ENCODE measurements around the gene EID2B.

EID2B gene

GRCh38 chr19:39518458-39518857 lies 14.2 kb downstream of the EID2B start:
- DNase-seq (ENCODE audit: insufficient read length, low spot score) (no peak), FAIRE-seq (no peak)
- no peak for TF ChIP-seq PAX5 (IDR thresholded peaks at IDR 0.05; ENCODE audit: insufficient read depth, low read length, severe bottlenecking)
- TF ChIP-seq POLR2A (IDR thresholded peaks at IDR 0.05; ENCODE audit: low read depth, low read length): no peak
- TF ChIP-seq POLR2AphosphoS5 (IDR thresholded peaks at IDR 0.05; ENCODE audit: low read depth, low read length): no peak
- no peak for TF ChIP-seq SPI1 (IDR thresholded peaks at IDR 0.05; ENCODE audit: low read depth, low read length)
- no peak for TF ChIP-seq POU2F2 (IDR thresholded peaks at IDR 0.05; ENCODE audit: low read depth, low read length)
- TF ChIP-seq TAF1 (IDR thresholded peaks at IDR 0.05; ENCODE audit: low read depth, low read length): no peak

DNA sequence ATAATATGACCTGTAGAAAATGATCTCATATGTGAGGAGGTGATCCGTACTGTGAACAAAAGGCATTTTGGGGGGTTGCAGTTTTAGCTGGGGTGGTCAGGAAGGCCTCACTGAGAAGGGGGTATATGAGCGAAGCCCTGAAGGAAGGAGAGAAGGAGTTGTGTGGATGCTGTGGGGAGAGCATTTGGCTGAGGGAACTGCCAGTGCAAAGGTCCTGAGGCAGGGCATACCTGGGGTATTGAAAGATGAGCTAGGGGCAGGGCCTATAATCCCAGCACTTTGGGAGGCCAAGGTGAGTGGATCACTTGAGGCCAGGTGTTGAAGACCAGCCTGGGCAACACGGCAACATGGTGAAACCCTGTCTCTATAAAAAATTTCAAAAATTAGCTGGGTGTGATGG lies 15.2 kb downstream of the EID2B start:
- FAIRE-seq (no peak), DNase-seq (ENCODE audit: insufficient read length, low spot score) (no peak)
- TF ChIP-seq POLR2AphosphoS5 (IDR thresholded peaks at IDR 0.05; ENCODE audit: low read depth, low read length) (no peak), POU2F2 (IDR thresholded peaks at IDR 0.05; ENCODE audit: low read depth, low read length) (no peak), SPI1 (IDR thresholded peaks at IDR 0.05; ENCODE audit: low read depth, low read length) (no peak), PAX5 (IDR thresholded peaks at IDR 0.05; ENCODE audit: insufficient read depth, low read length, severe bottlenecking) (no peak), POLR2A (IDR thresholded peaks at IDR 0.05; ENCODE audit: low read depth, low read length) (no peak), TAF1 (IDR thresholded peaks at IDR 0.05; ENCODE audit: low read depth, low read length) (no peak)

DNA sequence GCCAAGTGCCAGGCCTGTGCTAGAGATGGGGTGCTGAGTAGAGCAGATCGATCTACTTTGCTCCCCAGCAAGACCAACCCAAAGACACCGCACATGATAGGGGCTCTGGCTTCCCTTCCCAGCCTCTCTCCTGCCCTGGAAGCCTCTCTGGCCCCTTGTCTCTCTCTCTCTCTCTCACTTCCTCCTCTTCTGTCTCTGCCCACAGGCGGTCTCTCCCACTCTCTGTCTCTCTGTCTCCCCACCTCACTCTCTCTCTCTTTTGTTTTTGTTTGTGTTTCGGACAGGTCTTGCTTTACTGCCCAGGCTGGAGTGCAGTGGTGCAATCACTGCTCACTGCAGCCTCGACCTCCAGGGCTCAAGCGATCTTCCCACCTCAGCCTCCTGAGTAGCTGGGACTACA lies 16.4 kb downstream of the EID2B start:
- FAIRE-seq: no peak
- no peak for DNase-seq (ENCODE audit: insufficient read length, low spot score)
- TF ChIP-seq PAX5 (IDR thresholded peaks at IDR 0.05; ENCODE audit: insufficient read depth, low read length, severe bottlenecking) (no peak), POU2F2 (IDR thresholded peaks at IDR 0.05; ENCODE audit: low read depth, low read length) (no peak), POLR2A (IDR thresholded peaks at IDR 0.05; ENCODE audit: low read depth, low read length) (no peak), SPI1 (IDR thresholded peaks at IDR 0.05; ENCODE audit: low read depth, low read length) (peak; percentile 74), POLR2AphosphoS5 (IDR thresholded peaks at IDR 0.05; ENCODE audit: low read depth, low read length) (no peak), TAF1 (IDR thresholded peaks at IDR 0.05; ENCODE audit: low read depth, low read length) (no peak)

DNA sequence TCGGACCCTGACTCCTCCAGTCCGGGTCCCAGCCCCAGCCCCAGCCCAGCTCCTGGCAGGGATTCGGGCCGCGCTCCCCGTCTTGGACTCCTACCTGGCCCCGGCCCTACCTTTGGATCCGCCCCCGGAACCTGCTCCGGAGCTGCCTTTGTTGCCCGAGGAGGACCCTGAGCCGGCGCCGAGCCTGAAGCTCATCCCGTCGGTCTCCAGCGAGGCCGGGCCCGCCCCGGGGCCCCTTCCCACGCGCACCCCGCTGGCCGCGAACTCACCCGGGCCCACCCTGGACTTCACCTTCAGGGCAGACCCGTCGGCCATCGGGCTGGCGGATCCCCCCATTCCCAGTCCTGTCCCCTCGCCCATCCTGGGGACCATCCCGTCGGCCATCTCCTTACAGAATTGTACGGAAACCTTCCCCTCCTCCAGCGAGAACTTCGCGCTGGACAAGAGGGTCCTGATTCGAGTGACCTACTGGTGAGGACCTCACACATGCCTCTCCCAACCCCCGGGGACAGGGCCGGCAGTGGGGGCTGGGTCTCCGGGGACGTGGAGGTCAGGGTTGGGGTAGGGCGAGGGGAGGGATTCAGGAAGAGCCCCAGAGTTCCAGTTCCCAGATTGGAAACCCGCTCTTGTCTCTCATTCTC lies 17.0 kb downstream of the EID2B start:
- FAIRE-seq (no peak), DNase-seq (ENCODE audit: insufficient read length, low spot score) (no peak)
- TF ChIP-seq POLR2A (IDR thresholded peaks at IDR 0.05; ENCODE audit: low read depth, low read length) (no peak), PAX5 (IDR thresholded peaks at IDR 0.05; ENCODE audit: insufficient read depth, low read length, severe bottlenecking) (no peak), SPI1 (IDR thresholded peaks at IDR 0.05; ENCODE audit: low read depth, low read length) (no peak), POU2F2 (IDR thresholded peaks at IDR 0.05; ENCODE audit: low read depth, low read length) (no peak), POLR2AphosphoS5 (IDR thresholded peaks at IDR 0.05; ENCODE audit: low read depth, low read length) (no peak), TAF1 (IDR thresholded peaks at IDR 0.05; ENCODE audit: low read depth, low read length) (no peak)

- DNase-seq (ENCODE audit: insufficient read length, low spot score) (no peak), FAIRE-seq (peak; percentile 76)
- no peak for TF ChIP-seq PAX5 (IDR thresholded peaks at IDR 0.05; ENCODE audit: insufficient read depth, low read length, severe bottlenecking)
- TF ChIP-seq TAF1 (IDR thresholded peaks at IDR 0.05; ENCODE audit: low read depth, low read length): no peak
- TF ChIP-seq POLR2AphosphoS5 (IDR thresholded peaks at IDR 0.05; ENCODE audit: low read depth, low read length): no peak
- no peak for TF ChIP-seq POU2F2 (IDR thresholded peaks at IDR 0.05; ENCODE audit: low read depth, low read length)
- TF ChIP-seq POLR2A (IDR thresholded peaks at IDR 0.05; ENCODE audit: low read depth, low read length): no peak
- TF ChIP-seq SPI1 (IDR thresholded peaks at IDR 0.05; ENCODE audit: low read depth, low read length): no peak
Measured at GRCh38 chr19:39514840-39515550, 17.7 kb downstream of the EID2B start, which contains the start of gene SELENOV. Gene SELENOV (plus strand): TSS chr19:39515139. CDS start chr19:39515213, 74 bp downstream.

GRCh38 chr19:39512988-39513387 lies 19.7 kb downstream of the EID2B start:
- no peak for TF ChIP-seq TAF1 (IDR thresholded peaks at IDR 0.05; ENCODE audit: low read depth, low read length)
- no peak for TF ChIP-seq PAX5 (IDR thresholded peaks at IDR 0.05; ENCODE audit: insufficient read depth, low read length, severe bottlenecking)
- no peak for TF ChIP-seq SPI1 (IDR thresholded peaks at IDR 0.05; ENCODE audit: low read depth, low read length)
- TF ChIP-seq POLR2A (IDR thresholded peaks at IDR 0.05; ENCODE audit: low read depth, low read length): no peak
- TF ChIP-seq POU2F2 (IDR thresholded peaks at IDR 0.05; ENCODE audit: low read depth, low read length): no peak
- no peak for TF ChIP-seq POLR2AphosphoS5 (IDR thresholded peaks at IDR 0.05; ENCODE audit: low read depth, low read length)
- FAIRE-seq: no peak
- DNase-seq (ENCODE audit: insufficient read length, low spot score): no peak

GRCh38 chr19:39509233-39509632 lies 23.4 kb downstream of the EID2B start:
- FAIRE-seq (no peak), DNase-seq (ENCODE audit: insufficient read length, low spot score) (no peak)
- TF ChIP-seq POLR2A (IDR thresholded peaks at IDR 0.05; ENCODE audit: low read depth, low read length) (no peak), TAF1 (IDR thresholded peaks at IDR 0.05; ENCODE audit: low read depth, low read length) (no peak), POU2F2 (IDR thresholded peaks at IDR 0.05; ENCODE audit: low read depth, low read length) (no peak), PAX5 (IDR thresholded peaks at IDR 0.05; ENCODE audit: insufficient read depth, low read length, severe bottlenecking) (no peak), SPI1 (IDR thresholded peaks at IDR 0.05; ENCODE audit: low read depth, low read length) (no peak), POLR2AphosphoS5 (IDR thresholded peaks at IDR 0.05; ENCODE audit: low read depth, low read length) (no peak)

- FAIRE-seq: no peak
- no peak for TF ChIP-seq PAX5 (IDR thresholded peaks at IDR 0.05; ENCODE audit: insufficient read depth, low read length, severe bottlenecking)
- no peak for TF ChIP-seq POLR2AphosphoS5 (IDR thresholded peaks at IDR 0.05; ENCODE audit: low read depth, low read length)
- no peak for TF ChIP-seq TAF1 (IDR thresholded peaks at IDR 0.05; ENCODE audit: low read depth, low read length)
- TF ChIP-seq SPI1 (IDR thresholded peaks at IDR 0.05; ENCODE audit: low read depth, low read length): no peak
- no peak for TF ChIP-seq POLR2A (IDR thresholded peaks at IDR 0.05; ENCODE audit: low read depth, low read length)
- TF ChIP-seq POU2F2 (IDR thresholded peaks at IDR 0.05; ENCODE audit: low read depth, low read length): no peak
- no peak for DNase-seq (ENCODE audit: insufficient read length, low spot score)
Measured at GRCh38 chr19:39508629-39509028, 24.0 kb downstream of the EID2B start.

GRCh38 chr19:39507715-39508364 lies 24.8 kb downstream of the EID2B start:
- TF ChIP-seq PAX5 (IDR thresholded peaks at IDR 0.05; ENCODE audit: insufficient read depth, low read length, severe bottlenecking): no peak
- TF ChIP-seq TAF1 (IDR thresholded peaks at IDR 0.05; ENCODE audit: low read depth, low read length): no peak
- TF ChIP-seq SPI1 (IDR thresholded peaks at IDR 0.05; ENCODE audit: low read depth, low read length): no peak
- TF ChIP-seq POU2F2 (IDR thresholded peaks at IDR 0.05; ENCODE audit: low read depth, low read length): no peak
- no peak for TF ChIP-seq POLR2AphosphoS5 (IDR thresholded peaks at IDR 0.05; ENCODE audit: low read depth, low read length)
- TF ChIP-seq POLR2A (IDR thresholded peaks at IDR 0.05; ENCODE audit: low read depth, low read length): no peak
- FAIRE-seq (no peak), DNase-seq (ENCODE audit: insufficient read length, low spot score) (no peak)
